Testis (tissue), 3 donors: ENCODE data around the gene SFRP4. TPM values are rescaled to one million over a fixed set of nuclear protein-coding genes. Genes with fewer than 3 reads are reported as not detected.

ENCODE experiments used
- DNase-seq: peaks from one replicate; pipeline ENCODE4 v3.0.0-alpha.2; 2019
- H3K27ac ChIP-seq, 2 donors: fragments of 200-600 bp; sonication (generic); one replicate each; pipeline ENCODE4 v1.5.1; 2019
- H3K27me3 ChIP-seq: fragments of 200-600 bp; sonication (generic); one replicate; pipeline ENCODE4 v1.5.1; 2019
- H3K36me3 ChIP-seq: fragments of 200-600 bp; sonication (generic); one replicate; pipeline ENCODE4 v1.5.1; 2017; ENCODE audit warnings: low read depth; ENCODE audit errors: missing control alignments
- H3K4me1 ChIP-seq: fragments of 200-600 bp; sonication (generic); one replicate; pipeline ENCODE4 v1.5.1; 2019
- H3K4me3 ChIP-seq, 2 donors: fragments of 200-600 bp; sonication (generic); one replicate each; pipeline ENCODE4 v1.5.1; 2017 to 2019
- H3K9me3 ChIP-seq: fragments of 200-600 bp; sonication (generic); one replicate; pipeline ENCODE4 v1.5.1; 2017
- CTCF ChIP-seq, 3 experiments: fragments of 450-650 bp in 2 of 3; fragments of 200-600 bp in 1 of 3; sonication (generic) in 1 of 3; IDR thresholded peaks; one replicate each; pipeline ENCODE4 v1.5.1; 2016 to 2019; ENCODE audit warnings: antibody characterized with exemption in 3 of 3, mild to moderate bottlenecking in 2 of 3, moderate library complexity in 1 of 3
- POLR2A ChIP-seq: fragments of 450-650 bp; IDR thresholded peaks from one replicate; pipeline ENCODE4 v1.6.1; 2017; ENCODE audit warnings: antibody characterized with exemption, mild to moderate bottlenecking, moderate library complexity
- WGBS, 2 donors: methylation state at CpG; one replicate each; pipeline ENCODE4 v1.1.5; 2018; 5-methylcytosine and 5-hydroxymethylcytosine counted together
- intact Hi-C: fragments of 100-400 bp; cut with DNase I; formaldehyde crosslinking; loops from one replicate; pipeline ENCODE4 v1.15.1; 2023; ENCODE audit warnings: low total_unique reads
- polyA plus RNA-seq: library from polyadenylated mRNA; stranded (reverse); fragments of 350-450 nt; fragmentation: Illumina TruSeq; extraction: RNeasy Lipid Tissue Mini Kit (QIAGEN cat#74804); gene quantifications from one replicate; pipeline ENCODE4 v1.2.3, GENCODE V29; 2014; ENCODE audit warnings: low read depth, low replicate concordance; ENCODE audit not compliant: insufficient read depth
- total RNA-seq, 2 donors: library from RNA; depleted of rRNA; stranded (reverse); fragments of >200 nt; gene quantifications; one replicate each; pipeline ENCODE4 v1.2.3, GENCODE V29; 2016

SFRP4 gene
- total and polyA plus RNA-seq, 3 donors from 2014 or later = 9.0 to 48.0 (median 18.5) TPM

GRCh38 chr7:37916017-37916672 is 472 bp downstream of the SFRP4 start:
- Histone ChIP-seq H3K4me3 (peak overlapping the region; percentile 66 to 74), H3K27me3 (no peaks in the 10 kb centered on the region), H3K27ac (peak overlapping the region; percentile 60 to 85), H3K4me1 (no peaks in the 10 kb centered on the region), H3K9me3 (no peaks in the 10 kb centered on the region), H3K36me3 (no peaks in the 10 kb centered on the region)
- no peak for TF ChIP-seq CTCF (IDR thresholded peaks at IDR 0.05)
- TF ChIP-seq POLR2A = no peak
- intact Hi-C loops = no loop called here
- WGBS, 2 donors = 1 to 5% methylated on average over 10 to 51 of the region's 57 CpGs
- DNase-seq = peak; percentile 30

- DNase-seq = no peak
- WGBS, 2 donors = 13% methylated on average over 5 of the region's 5 CpGs
These were observed 1.2 kb downstream of the SFRP4 start for GRCh38 chr7:37915438-37915837.

GRCh38 chr7:37912756-37913155 is 3.9 kb downstream of the SFRP4 start:
- WGBS, 2 donors = 52 to 64% methylated on average over 2 of the region's 2 CpGs
- Histone ChIP-seq H3K4me1 (no peaks in the 10 kb centered on the region), H3K36me3 (no peaks in the 10 kb centered on the region), H3K4me3 (no peak overlapping the region), H3K27me3 (no peaks in the 10 kb centered on the region), H3K27ac (peak overlapping the region in 1 of 2 donors; percentile 12), H3K9me3 (no peaks in the 10 kb centered on the region)
- no peak for DNase-seq
- TF ChIP-seq POLR2A = no peak
- no peak for TF ChIP-seq CTCF (IDR thresholded peaks at IDR 0.05)
- intact Hi-C loops = no loop called here

More at GRCh38 chr7:37915438-37915837, 1.2 kb downstream of the SFRP4 start:
- Histone ChIP-seq H3K4me3 (peak overlapping the region; percentile 66 to 74), H3K9me3 (no peaks in the 10 kb centered on the region), H3K27me3 (no peaks in the 10 kb centered on the region), H3K4me1 (no peaks in the 10 kb centered on the region), H3K27ac (peak overlapping the region in 1 of 2 donors; percentile 85), H3K36me3 (no peaks in the 10 kb centered on the region)
- TF ChIP-seq CTCF (IDR thresholded peaks at IDR 0.05) (no peak), POLR2A (no peak)
- intact Hi-C loops = no loop called here

GRCh38 chr7:37908221-37908788 is 8.3 kb downstream of the SFRP4 start:
- Histone ChIP-seq H3K9me3 (no peaks in the 10 kb centered on the region), H3K36me3 (no peaks in the 10 kb centered on the region), H3K4me3 (no peak overlapping the region), H3K27ac (no peak overlapping the region), H3K27me3 (no peaks in the 10 kb centered on the region), H3K4me1 (no peaks in the 10 kb centered on the region)
- TF ChIP-seq CTCF (IDR thresholded peaks at IDR 0.05) (no peak), POLR2A (no peak)
- WGBS, 2 donors = 86 to 92% methylated on average over 1 of the region's 1 CpG
- DNase-seq = no peak
- intact Hi-C loops = no loop called here
